Measurements from ENCODE around the gene HOTAIR. TPM values are rescaled to one million over a fixed set of nuclear protein-coding genes. Genes with fewer than 3 reads are reported as not detected.

HOTAIR gene
- total RNA-seq, 1 experiment from 2014 or later = 3.5 TPM

DNA sequence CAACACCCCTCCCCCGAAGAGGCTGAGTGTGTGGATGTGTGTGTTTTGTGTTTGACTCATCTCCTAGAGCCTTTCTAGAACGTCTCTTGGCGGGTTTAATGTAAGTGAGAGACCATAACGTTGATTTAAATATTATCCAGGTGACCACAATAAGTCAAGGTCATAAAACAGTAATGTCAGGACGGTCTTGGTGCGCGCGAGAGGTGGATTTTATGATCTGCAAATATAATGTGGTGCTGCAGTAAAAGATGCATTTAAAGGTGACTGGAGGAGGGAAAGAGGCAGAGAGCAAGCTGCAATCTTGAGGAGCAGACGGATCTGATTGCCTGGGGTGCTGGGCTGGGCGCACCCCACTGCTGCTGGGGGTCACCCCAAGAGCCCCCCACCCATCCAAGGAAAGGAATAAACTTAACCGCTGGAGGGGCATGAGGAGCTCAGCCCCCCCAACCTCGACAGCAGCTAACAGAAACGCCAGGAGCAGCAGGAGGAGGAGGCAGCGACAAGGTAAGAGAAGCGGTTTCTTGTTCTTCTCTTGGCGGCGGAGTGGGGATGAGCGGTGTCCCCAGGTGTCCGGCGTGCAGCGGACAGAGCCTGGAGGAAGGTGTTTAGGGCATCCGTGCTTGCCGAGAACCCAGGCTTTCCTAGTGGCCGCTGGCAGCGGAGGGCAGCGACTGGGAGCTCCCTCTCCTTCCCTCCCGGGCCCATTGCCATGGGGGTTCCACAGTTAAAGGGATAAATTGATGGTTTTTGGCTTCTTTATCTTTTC is 15.7 kb upstream of the HOTAIR start:
- Histone ChIP-seq H3K79me2 (ENCODE audit: low read length) (peaks cover 49% of the 10 kb centered on the region), H3K27me3 (ENCODE audit: low read length) (no peaks in the 10 kb centered on the region), H3K27ac (ENCODE audit: low read length) (0 out of 2 replicates have a peak overlapping the region, but pooled peaks have one; percentile 6), H3K36me3 (ENCODE audit: low read depth, low read length) (no peaks in the 10 kb centered on the region), H3K9me3 (ENCODE audit: low read length) (no peaks in the 10 kb centered on the region), H4K20me1 (ENCODE audit: low read length) (no peaks in the 10 kb centered on the region), H3K4me2 (ENCODE audit: low read length) (peak overlapping the region; percentile 96), H3K4me1 (ENCODE audit: insufficient read depth, low read length) (peaks cover 49% of the 10 kb centered on the region), H3K9ac (ENCODE audit: low read length) (peak overlapping the region; percentile 16; the same call in 1 of the 2 replicates), H3K4me3 (ENCODE audit: low read length) (peak overlapping the region; percentile 74), H3F3A (ENCODE audit: low read length, unreplicated experiment) (no peaks in the 10 kb centered on the region), H3K9me2 (replicated peaks; ENCODE audit: low read length) (no peaks in the 10 kb centered on the region), H2AFZ (ENCODE audit: low read length) (peak overlapping the region; percentile 92)
- POLR2A ChIA-PET (ENCODE audit: unreplicated experiment) = interaction anchor here (0.5 to 1.0 kb wide), 4 partner anchors 18 to 429 kb away, joined by 3 to 31 read pairs (median 4); partner anchors contain the start of gene HOXC8
- CTCF ChIA-PET = interaction anchor here (0.5 to 0.6 kb wide), 5 partner anchors 9 to 208 kb away, joined by 3 to 6 read pairs (median 4); partner anchors contain the start of gene HOXC8
- ATAC-seq (peak; percentile 36), DNase-seq (peak; percentile 67)
- intact Hi-C loops (cut with micrococcal nuclease) = no loop called here
- no TSS peak for BruUV-seq (replicated peaks)
- TF ChIP-seq EZH2phosphoT487 (IDR thresholded peaks at IDR 0.05; ENCODE audit: borderline replicate concordance, low read length) (no peak), EZH2 (IDR thresholded peaks at IDR 0.05; ENCODE audit: low read length, unreplicated experiment) (no peak)
- TF ChIP-seq, protein P1, sequence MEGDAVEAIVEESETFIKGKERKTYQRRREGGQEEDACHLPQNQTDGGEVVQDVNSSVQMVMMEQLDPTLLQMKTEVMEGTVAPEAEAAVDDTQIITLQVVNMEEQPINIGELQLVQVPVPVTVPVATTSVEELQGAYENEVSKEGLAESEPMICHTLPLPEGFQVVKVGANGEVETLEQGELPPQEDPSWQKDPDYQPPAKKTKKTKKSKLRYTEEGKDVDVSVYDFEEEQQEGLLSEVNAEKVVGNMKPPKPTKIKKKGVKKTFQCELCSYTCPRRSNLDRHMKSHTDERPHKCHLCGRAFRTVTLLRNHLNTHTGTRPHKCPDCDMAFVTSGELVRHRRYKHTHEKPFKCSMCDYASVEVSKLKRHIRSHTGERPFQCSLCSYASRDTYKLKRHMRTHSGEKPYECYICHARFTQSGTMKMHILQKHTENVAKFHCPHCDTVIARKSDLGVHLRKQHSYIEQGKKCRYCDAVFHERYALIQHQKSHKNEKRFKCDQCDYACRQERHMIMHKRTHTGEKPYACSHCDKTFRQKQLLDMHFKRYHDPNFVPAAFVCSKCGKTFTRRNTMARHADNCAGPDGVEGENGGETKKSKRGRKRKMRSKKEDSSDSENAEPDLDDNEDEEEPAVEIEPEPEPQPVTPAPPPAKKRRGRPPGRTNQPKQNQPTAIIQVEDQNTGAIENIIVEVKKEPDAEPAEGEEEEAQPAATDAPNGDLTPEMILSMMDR (conservative IDR thresholded peaks at IDR 0.05; ENCODE audit: low read depth, low read length) = no peak

DNA sequence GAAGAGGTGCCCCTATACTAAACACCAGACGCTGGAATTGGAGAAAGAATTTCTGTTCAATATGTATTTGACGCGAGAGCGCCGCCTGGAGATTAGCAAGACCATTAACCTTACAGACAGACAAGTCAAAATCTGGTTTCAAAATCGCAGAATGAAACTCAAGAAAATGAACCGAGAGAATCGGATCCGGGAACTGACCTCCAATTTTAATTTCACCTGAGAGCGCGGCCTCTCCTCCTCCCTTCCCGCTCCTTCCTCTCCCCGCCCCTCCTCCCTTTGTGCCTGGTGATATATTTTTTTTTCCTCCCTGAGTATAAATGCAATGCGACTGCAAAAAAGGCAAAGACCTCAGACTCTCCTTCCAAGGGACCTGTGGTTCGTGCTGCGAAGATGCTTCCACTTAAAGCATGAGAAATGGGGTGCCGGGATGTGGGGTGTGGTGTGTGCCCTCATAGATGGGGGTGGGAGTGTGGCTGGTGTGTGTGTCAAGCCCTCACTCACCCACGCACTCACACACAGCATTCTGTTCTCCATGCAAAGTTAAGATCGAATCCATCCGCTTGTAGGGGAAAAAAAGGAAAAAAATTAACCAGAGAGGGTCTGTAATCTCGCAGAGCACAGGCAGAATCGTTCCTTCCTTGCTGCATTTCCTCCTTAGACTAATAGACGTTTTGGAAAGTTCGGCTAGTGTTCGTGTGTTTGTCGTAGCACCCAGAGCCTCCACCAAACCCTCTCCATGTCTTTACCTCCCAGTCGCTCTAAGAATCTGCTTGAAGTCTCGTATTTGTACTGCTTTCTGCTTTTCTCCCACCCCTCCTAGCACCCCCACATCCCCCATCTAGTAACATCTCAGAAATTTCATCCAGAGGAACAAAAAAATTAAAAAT is 14.7 kb upstream of the HOTAIR start:
- BruUV-seq (replicated peaks) = no TSS peak
- H3K9me3 ChIP-seq (ENCODE audit: low read length) = no peaks in the 10 kb centered on the region
- ATAC-seq (peak; percentile 40), DNase-seq (peak; percentile 77)
- no peaks in the 10 kb centered on the region for H3F3A ChIP-seq (ENCODE audit: low read length, unreplicated experiment)
- ChIA-PET POLR2A (ENCODE audit: unreplicated experiment) (interaction anchor here (0.6 kb wide), 1 partner anchor 228 kb away, joined by 5 read pairs; no protein-coding TSS in a partner anchor), CTCF (interaction anchor here (0.6 kb wide), 2 partner anchors 10 to 51 kb away, joined by 3 to 4 read pairs; no protein-coding TSS in a partner anchor)
- peak overlapping the region; percentile 96 for H3K4me2 ChIP-seq (ENCODE audit: low read length)
- peak overlapping the region; percentile 92 for H2AFZ ChIP-seq (ENCODE audit: low read length)
- H4K20me1 ChIP-seq (ENCODE audit: low read length) = no peaks in the 10 kb centered on the region
- peaks cover 50% of the 10 kb centered on the region for H3K4me1 ChIP-seq (ENCODE audit: insufficient read depth, low read length)
- H3K4me3 ChIP-seq (ENCODE audit: low read length) = peak overlapping the region; percentile 74
- no peaks in the 10 kb centered on the region for H3K9me2 ChIP-seq (replicated peaks; ENCODE audit: low read length)
- H3K9ac ChIP-seq (ENCODE audit: low read length) = peak overlapping the region; percentile 37; the same call in 1 of the 2 replicates
- H3K36me3 ChIP-seq (ENCODE audit: low read depth, low read length) = no peaks in the 10 kb centered on the region
- peak overlapping the region; percentile 35 for H3K27ac ChIP-seq (ENCODE audit: low read length)
- TF ChIP-seq, protein P1 (conservative IDR thresholded peaks at IDR 0.05; ENCODE audit: low read depth, low read length) = peak; percentile 78
- no peak for TF ChIP-seq EZH2 (IDR thresholded peaks at IDR 0.05; ENCODE audit: low read length, unreplicated experiment)
- H3K79me2 ChIP-seq (ENCODE audit: low read length) = peaks cover 40% of the 10 kb centered on the region
- H3K27me3 ChIP-seq (ENCODE audit: low read length) = no peaks in the 10 kb centered on the region
- intact Hi-C loops (cut with micrococcal nuclease) = loop anchor here (1.0 to 5.0 kb wide), 2 partner anchors 47 to 222 kb away; no protein-coding TSS in a partner anchor

All from PC-3 (cell line).